GM19193 (cell line): ENCODE data around the gene RYR3.

Source experiments
- POLR2A ChIP-seq: IDR thresholded peaks from 4 replicates; pipeline ENCODE4 v1.6.1; 2011; ENCODE audit not compliant: insufficient read depth, insufficient read length; ENCODE audit errors: extremely low read depth

The RYR3 gene

GRCh38 chr15:33524274-33524673 is 213.5 kb downstream of the RYR3 start:
- TF ChIP-seq POLR2A: no peak

- TF ChIP-seq POLR2A: no peak
These were observed 215.8 kb downstream of the RYR3 start for GRCh38 chr15:33526532-33526931.

- no peak for TF ChIP-seq POLR2A
These were observed 222.4 kb downstream of the RYR3 start for GRCh38 chr15:33533197-33533596.

- TF ChIP-seq POLR2A: no peak
These were observed 223.9 kb downstream of the RYR3 start for GRCh38 chr15:33534642-33535041.

- TF ChIP-seq POLR2A: no peak
These were observed 224.4 kb downstream of the RYR3 start for GRCh38 chr15:33535135-33535534.

DNA sequence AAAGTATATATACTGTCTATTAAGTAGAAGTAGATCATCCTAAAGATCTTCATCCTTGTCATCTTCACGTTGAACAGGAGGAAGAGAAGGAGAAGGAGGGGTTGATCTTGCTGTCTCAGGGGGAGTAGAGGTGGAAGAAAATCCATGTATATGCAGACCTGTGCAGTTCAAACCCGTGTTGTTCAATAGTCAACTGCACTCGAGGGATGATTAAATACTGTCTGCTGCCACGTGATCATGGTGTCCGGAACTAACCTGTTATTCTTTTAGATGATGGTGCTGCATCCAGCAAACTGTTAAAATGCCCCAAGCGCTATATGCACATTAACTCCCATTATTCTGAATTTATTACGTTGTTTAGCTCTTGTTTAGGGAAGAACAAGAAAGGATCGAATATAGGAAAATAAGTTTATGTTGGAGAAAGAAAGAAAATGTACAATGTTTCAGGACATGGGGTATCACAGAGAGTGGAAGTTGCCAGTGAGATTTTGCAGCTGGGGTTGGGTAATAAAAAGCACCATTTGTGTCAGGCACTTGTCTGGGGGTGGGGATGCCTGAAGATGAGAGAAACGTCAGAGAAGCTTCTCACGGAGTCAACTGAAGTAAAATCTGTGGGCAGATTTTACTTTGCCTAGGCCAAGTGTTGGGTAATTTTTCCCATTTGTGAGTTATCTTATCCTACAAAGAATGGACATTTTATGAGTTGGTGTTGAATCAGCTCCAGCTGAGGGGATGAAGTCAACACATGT is 229.2 kb downstream of the RYR3 start:
- TF ChIP-seq POLR2A: no peak

GRCh38 chr15:33543957-33544356 is 233.2 kb downstream of the RYR3 start:
- TF ChIP-seq POLR2A: no peak

DNA sequence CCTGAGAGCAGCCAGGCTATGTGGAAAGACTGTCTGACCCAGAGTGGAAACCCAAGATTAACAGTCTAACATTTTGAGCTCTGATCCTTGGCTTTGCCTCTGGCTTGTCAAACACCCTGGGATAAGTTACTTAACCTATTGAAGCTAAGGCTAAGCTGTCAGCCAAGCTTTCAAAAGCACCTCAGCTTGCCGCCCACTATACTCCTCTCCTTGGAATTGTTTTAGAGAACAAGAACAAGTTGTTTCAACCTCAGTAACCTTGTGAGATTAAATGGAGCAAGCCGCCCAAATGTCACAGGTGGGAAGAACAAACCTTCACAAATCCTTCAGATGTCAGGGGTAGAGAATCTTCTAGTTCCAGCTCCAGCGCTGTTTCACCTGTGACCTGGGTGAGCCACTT is 235.1 kb downstream of the RYR3 start:
- TF ChIP-seq POLR2A: no peak

DNA sequence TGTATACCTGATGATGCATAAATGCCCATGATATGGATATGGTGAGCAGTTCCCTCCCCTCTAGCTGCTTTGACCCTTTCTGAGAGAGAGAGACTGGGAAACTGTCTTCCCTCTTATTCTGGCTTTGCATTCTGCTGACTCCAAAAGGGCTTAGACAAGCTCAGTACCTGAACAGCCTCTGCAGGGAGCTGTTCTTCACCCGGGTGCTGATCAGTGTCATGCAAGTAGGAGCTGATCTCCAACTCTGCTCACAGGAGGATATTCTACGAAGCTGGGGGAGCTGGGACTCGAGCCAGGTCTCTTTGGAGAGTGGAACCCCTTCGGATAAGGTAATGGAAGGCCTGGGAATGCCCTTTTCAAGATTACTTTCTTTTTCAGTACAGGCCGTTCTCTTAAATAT is 237.1 kb downstream of the RYR3 start:
- no peak for TF ChIP-seq POLR2A

DNA sequence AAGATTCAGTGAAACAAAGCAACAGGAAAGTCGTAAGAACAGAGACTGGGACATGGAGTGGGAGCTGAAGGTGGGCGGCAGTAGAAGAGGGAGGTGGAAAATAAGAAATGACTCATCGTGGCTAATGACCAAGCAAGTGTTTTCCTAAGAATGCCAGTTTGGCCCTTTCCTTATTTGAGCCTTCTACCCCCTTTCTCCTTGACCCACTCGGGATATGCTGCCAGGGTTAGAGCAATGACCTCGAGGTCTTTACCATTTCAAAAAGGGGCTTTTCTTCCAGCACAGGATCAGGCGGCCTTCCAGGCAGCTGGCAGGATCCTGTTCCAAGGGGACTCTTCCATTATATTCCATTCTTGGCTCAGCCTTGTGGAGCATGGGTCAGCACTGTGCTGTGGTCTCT is 241.1 kb downstream of the RYR3 start:
- no peak for TF ChIP-seq POLR2A

DNA sequence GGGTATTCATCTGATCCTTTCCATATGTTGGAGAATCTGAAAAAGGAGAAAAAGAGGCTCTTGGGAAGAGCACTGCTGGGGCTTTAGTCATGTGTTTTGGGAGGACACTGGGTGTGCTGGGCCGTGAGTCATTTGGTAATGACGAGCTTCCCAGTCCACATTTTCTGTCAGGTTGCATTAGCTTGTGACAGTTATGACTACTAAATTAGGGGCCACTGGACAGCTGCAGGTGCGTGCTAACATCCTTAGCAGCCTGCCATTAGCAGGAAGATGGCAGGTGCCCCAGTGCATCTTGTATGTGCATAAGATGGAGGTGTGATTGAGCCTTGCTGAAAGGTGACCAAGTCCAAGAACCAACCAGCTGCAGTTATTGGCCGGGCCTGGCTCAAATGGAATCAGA is 242.4 kb downstream of the RYR3 start:
- TF ChIP-seq POLR2A: no peak

GRCh38 chr15:33559207-33559890 is 248.6 kb downstream of the RYR3 start:
- no peak for TF ChIP-seq POLR2A

DNA sequence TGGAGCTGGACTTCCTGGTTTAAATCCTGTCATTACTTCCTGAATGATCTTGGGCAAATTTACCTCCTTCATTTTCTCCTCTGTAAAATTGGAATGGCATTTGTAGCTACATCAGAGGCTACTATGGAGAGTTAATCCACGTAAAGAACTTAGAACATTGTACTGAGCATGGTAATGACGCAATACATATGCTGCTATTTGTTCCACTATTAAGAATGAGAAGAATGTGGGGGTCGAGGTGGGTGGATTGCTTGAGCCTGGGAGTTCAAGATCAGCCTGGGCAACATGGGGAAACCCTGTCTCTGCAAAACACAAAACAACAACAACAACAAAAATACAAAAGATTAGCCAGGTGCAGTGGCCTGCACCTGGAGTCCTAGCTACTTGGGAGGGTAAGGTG is 250.6 kb downstream of the RYR3 start:
- TF ChIP-seq POLR2A: no peak

GRCh38 chr15:33561967-33562366 is 251.2 kb downstream of the RYR3 start:
- no peak for TF ChIP-seq POLR2A

DNA sequence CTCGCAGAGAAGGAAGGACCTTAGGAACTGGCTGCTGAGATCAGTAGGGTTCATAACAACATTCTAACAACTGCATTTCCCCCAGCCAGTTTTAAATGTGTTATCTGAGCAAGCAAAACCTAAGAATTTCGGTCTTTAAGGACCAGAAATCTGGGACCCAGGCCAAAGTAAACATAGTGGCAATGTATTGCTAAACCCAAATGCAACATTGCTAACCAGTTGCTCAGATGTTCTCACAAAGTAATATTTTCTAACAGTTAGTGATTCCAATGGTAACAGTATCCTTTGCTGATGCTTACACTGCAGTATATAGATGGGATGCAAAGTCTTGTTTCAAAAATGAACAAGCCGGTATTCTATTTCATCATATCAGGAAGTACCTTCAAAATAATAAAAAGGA is 254.3 kb downstream of the RYR3 start:
- no peak for TF ChIP-seq POLR2A

DNA sequence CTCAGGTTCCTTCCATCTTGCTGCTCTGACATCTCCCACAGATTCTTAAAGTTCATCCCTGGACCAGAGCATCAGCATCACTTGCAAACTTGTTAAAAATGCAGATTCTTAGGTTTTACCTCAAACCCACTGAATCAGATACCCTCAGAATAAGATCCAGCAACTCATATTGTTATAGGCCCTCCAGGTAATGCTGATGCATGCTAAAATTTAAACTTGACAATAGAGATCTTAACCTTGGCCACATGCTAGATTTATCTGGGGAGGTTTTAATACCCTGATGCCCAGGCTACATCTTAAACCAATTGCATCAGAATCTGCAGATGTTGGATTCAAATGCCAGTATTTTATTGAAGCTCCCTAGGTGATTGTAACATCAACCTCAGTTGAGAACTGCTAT is 256.9 kb downstream of the RYR3 start:
- TF ChIP-seq POLR2A: no peak
